ENCODE measurements around the gene SMARCAD1. TPM values are rescaled to one million over a fixed set of nuclear protein-coding genes. Genes with fewer than 3 reads are reported as not detected.

The SMARCAD1 gene
- polyA plus RNA-seq, 1 donor (not counting 4 experiments of a cell fraction or from before 2014, with no cell fraction given), result 27.8 TPM

DNA sequence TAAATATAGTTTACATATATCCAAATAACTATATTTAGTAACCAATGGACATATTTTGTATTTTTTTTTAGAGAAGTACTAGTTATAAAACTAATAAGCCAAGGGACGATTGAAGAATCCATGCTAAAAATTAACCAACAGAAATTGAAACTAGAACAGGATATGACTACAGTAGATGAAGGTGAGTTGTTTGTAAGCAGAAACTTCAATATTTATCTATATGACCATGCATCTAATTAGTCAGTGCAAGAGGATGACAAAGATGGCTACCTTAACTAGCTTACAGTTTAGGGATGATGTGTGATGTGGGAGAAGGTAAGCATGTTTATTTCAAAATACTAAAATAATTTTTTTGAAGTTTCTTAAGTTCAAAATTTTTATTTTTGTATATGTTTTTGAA, 77.2 kb downstream of the SMARCAD1 start:
- no peak overlapping the region for H3K9ac ChIP-seq (ENCODE audit: control insufficient read depth, extremely low read depth, insufficient read depth, low read length)
- dilution Hi-C loops (cut with MboI; ENCODE audit: extremely low pct_ligation_motif_present, low sequenced_read_pairs), result no loop called here
- H2AFZ ChIP-seq (ENCODE audit: control insufficient read depth, low read length), result no peak overlapping the region
- H3K27me3 ChIP-seq (ENCODE audit: control insufficient read depth, extremely low read depth, insufficient read depth, low read length), result no peaks in the 10 kb centered on the region
- H3K9me3 ChIP-seq (ENCODE audit: control insufficient read depth, low read depth, low read length), result no peaks in the 10 kb centered on the region
- DNase-seq (ENCODE audit: low read depth, low spot score), result no peak
- no peaks in the 10 kb centered on the region for H3K79me2 ChIP-seq (ENCODE audit: control insufficient read depth, insufficient read depth, low read length)
- TF ChIP-seq, protein P1, sequence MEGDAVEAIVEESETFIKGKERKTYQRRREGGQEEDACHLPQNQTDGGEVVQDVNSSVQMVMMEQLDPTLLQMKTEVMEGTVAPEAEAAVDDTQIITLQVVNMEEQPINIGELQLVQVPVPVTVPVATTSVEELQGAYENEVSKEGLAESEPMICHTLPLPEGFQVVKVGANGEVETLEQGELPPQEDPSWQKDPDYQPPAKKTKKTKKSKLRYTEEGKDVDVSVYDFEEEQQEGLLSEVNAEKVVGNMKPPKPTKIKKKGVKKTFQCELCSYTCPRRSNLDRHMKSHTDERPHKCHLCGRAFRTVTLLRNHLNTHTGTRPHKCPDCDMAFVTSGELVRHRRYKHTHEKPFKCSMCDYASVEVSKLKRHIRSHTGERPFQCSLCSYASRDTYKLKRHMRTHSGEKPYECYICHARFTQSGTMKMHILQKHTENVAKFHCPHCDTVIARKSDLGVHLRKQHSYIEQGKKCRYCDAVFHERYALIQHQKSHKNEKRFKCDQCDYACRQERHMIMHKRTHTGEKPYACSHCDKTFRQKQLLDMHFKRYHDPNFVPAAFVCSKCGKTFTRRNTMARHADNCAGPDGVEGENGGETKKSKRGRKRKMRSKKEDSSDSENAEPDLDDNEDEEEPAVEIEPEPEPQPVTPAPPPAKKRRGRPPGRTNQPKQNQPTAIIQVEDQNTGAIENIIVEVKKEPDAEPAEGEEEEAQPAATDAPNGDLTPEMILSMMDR (optimal IDR thresholded peaks at IDR 0.05 in 1 of 3, IDR thresholded peaks at IDR 0.05 in 1 of 3, conservative IDR thresholded peaks at IDR 0.05 in 1 of 3; ENCODE audit: extremely low read depth in 1 of 3, insufficient read depth in 2 of 3, low read length in 3 of 3), result no peak
- no peak for TF ChIP-seq EZH2 (IDR thresholded peaks at IDR 0.05; ENCODE audit: low read length)
- no peaks in the 10 kb centered on the region for H3K9me1 ChIP-seq (ENCODE audit: control insufficient read depth, extremely low read depth, insufficient read depth, low read length)
- no peaks in the 10 kb centered on the region for H3K4me1 ChIP-seq (ENCODE audit: control insufficient read depth, extremely low read depth, insufficient read depth, low read length)
- no peak for FAIRE-seq
- no peak overlapping the region for H3K27ac ChIP-seq (ENCODE audit: control insufficient read depth, insufficient read depth, low read length)
- H3K36me3 ChIP-seq (ENCODE audit: control insufficient read depth in 2 of 2, extremely low read depth in 1 of 2, insufficient read depth in 2 of 2, low read length in 2 of 2), result peaks cover 0 to 6% of the 10 kb centered on the region in 2 experiments
- no peak overlapping the region for H3K4me2 ChIP-seq (ENCODE audit: control insufficient read depth, extremely low read depth, insufficient read depth, low read depth, low read length)
- H3K4me3 ChIP-seq (ENCODE audit: control insufficient read depth in 2 of 3, extremely low read depth in 1 of 3, insufficient read depth in 2 of 3, low read depth in 1 of 3, low read length in 3 of 3), result no peak overlapping the region
- H4K20me1 ChIP-seq (ENCODE audit: control insufficient read depth, extremely low read depth, insufficient read depth, low read length), result no peaks in the 10 kb centered on the region

DNA sequence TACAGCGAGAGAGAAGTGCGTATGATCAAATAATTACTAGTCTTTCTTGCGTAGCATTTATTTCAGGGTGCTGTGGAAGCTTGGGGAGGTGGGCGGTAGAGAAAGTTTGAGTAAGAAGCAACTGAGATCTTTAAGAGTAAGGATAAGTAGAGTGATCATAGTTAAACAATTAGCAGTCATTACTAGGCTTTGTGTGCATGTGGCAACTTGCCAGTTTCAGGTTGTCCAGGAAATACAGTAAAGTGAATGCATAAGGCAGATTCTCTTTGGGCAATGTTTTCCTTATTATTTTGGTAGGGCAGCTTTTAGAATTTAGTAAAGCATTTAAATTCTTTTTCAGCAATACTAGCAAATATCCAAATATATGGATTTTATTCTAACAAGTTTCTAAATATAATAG, 78.0 kb downstream of the SMARCAD1 start:
- H3K4me1 ChIP-seq (ENCODE audit: control insufficient read depth, extremely low read depth, insufficient read depth, low read length), result no peaks in the 10 kb centered on the region
- no peak overlapping the region for H3K4me2 ChIP-seq (ENCODE audit: control insufficient read depth, extremely low read depth, insufficient read depth, low read depth, low read length)
- H4K20me1 ChIP-seq (ENCODE audit: control insufficient read depth, extremely low read depth, insufficient read depth, low read length), result no peaks in the 10 kb centered on the region
- no peak overlapping the region for H3K4me3 ChIP-seq (ENCODE audit: control insufficient read depth in 2 of 3, extremely low read depth in 1 of 3, insufficient read depth in 2 of 3, low read depth in 1 of 3, low read length in 3 of 3)
- H3K9me3 ChIP-seq (ENCODE audit: control insufficient read depth, low read depth, low read length), result no peaks in the 10 kb centered on the region
- no peaks in the 10 kb centered on the region for H3K27me3 ChIP-seq (ENCODE audit: control insufficient read depth, extremely low read depth, insufficient read depth, low read length)
- H3K9ac ChIP-seq (ENCODE audit: control insufficient read depth, extremely low read depth, insufficient read depth, low read length), result no peak overlapping the region
- TF ChIP-seq, protein P1 (optimal IDR thresholded peaks at IDR 0.05 in 1 of 3, IDR thresholded peaks at IDR 0.05 in 1 of 3, conservative IDR thresholded peaks at IDR 0.05 in 1 of 3; ENCODE audit: extremely low read depth in 1 of 3, insufficient read depth in 2 of 3, low read length in 3 of 3), result no peak
- TF ChIP-seq EZH2 (IDR thresholded peaks at IDR 0.05; ENCODE audit: low read length), result no peak
- no peak for FAIRE-seq
- no peak for DNase-seq (ENCODE audit: low read depth, low spot score)
- H3K27ac ChIP-seq (ENCODE audit: control insufficient read depth, insufficient read depth, low read length), result no peak overlapping the region
- H2AFZ ChIP-seq (ENCODE audit: control insufficient read depth, low read length), result no peak overlapping the region
- no peaks in the 10 kb centered on the region for H3K79me2 ChIP-seq (ENCODE audit: control insufficient read depth, insufficient read depth, low read length)
- H3K9me1 ChIP-seq (ENCODE audit: control insufficient read depth, extremely low read depth, insufficient read depth, low read length), result no peaks in the 10 kb centered on the region
- dilution Hi-C loops (cut with MboI; ENCODE audit: extremely low pct_ligation_motif_present, low sequenced_read_pairs), result no loop called here
- H3K36me3 ChIP-seq (ENCODE audit: control insufficient read depth in 2 of 2, extremely low read depth in 1 of 2, insufficient read depth in 2 of 2, low read length in 2 of 2), result peaks cover 1 to 11% of the 10 kb centered on the region in 2 experiments

All from keratinocyte (primary cell).